GM12878 (cell line): Measurements from ENCODE around the gene GAS2L2. TPM values are rescaled to one million over a fixed set of nuclear protein-coding genes. Genes with fewer than 3 reads are reported as not detected.

ENCODE experiments used
- ATAC-seq: fragments of 200-7000 bp; cut with Tn5 transposase; 3 replicates; pipeline ENCODE4 v1.9.1; 2020; ENCODE audit warnings: mild to moderate bottlenecking, moderate library complexity
- BruUV-seq: library from RNA; stranded (reverse); fragments of 400-500 nt; replicated peaks from 2 replicates; lab custom pipeline; 2021; lab: Mats Ljungman, UMichigan
- CTCF ChIA-PET: fragments of 300-600 bp; sonication (Branson Sonifier 250); formaldehyde crosslinking; extraction: SDS; loops from one replicate; lab custom pipeline; 2021; ENCODE audit warnings: inconsistent platforms; lab: Yijun Ruan, JAX
- POLR2A ChIA-PET: fragments of 350-600 bp; formaldehyde crosslinking; extraction: SDS; loops from one replicate; lab custom pipeline; 2021; ENCODE audit warnings: inconsistent platforms; lab: Charles Lee
- RAD21 ChIA-PET: fragments of 300-600 bp; sonication (Branson Sonifier 250); formaldehyde crosslinking; loops from one replicate; lab custom pipeline; 2023; ENCODE audit warnings: antibody characterized with exemption; ENCODE audit not compliant: unreplicated experiment; lab: Charles Lee
- SMC1A ChIA-PET: fragments of 300-600 bp; sonication (Branson Sonifier 250); formaldehyde crosslinking; loops from one replicate; lab custom pipeline; 2023; ENCODE audit not compliant: unreplicated experiment, uncharacterized antibody; lab: Charles Lee
- DNase-seq: peaks from one replicate; pipeline ENCODE4 v3.0.0-alpha.2; 2011; ENCODE audit warnings: low read depth, low spot score
- FAIRE-seq: peaks from 3 replicates; lab custom pipeline; 2011; peaks lifted over from hg19 to GRCh38; lab: Jason Lieb, UNC
- H2AFZ ChIP-seq: 2 replicates; pipeline ENCODE4 v1.6.0; 2011; ENCODE audit warnings: low read depth, low read length, control low read depth; ENCODE audit not compliant: control insufficient read depth
- H3K27ac ChIP-seq: 2 replicates; pipeline ENCODE4 v1.5.1; 2011; ENCODE audit warnings: control low read depth; ENCODE audit not compliant: control insufficient read depth, insufficient read depth
- H3K27me3 ChIP-seq, 2 experiments: replicated peaks in 1 of 2; 2 replicates each; pipeline versions ENCODE4 v1.6.0 to v1.6.1; 2011; ENCODE audit warnings: low read length in 1 of 2; ENCODE audit not compliant: control insufficient read depth in 2 of 2, insufficient read depth in 2 of 2
- H3K36me3 ChIP-seq, 2 experiments: 2 replicates each; pipeline ENCODE4 v1.5.1; 2011; ENCODE audit warnings: low read length in 1 of 2; ENCODE audit not compliant: control insufficient read depth in 2 of 2, insufficient read depth in 2 of 2
- H3K4me1 ChIP-seq: 2 replicates; pipeline ENCODE4 v1.6.1; 2011; ENCODE audit warnings: mild to moderate bottlenecking, low read length, moderate library complexity, mixed read lengths; ENCODE audit not compliant: control insufficient read depth, insufficient read depth
- H3K4me2 ChIP-seq: 2 replicates; pipeline ENCODE4 v1.6.0; 2011; ENCODE audit warnings: control low read depth; ENCODE audit not compliant: control insufficient read depth, insufficient read depth
- H3K4me3 ChIP-seq: fragments of 200-600 bp; sonication (generic); 2 replicates; pipeline ENCODE4 v1.5.1; 2016
- H3K79me2 ChIP-seq: 2 replicates; pipeline ENCODE4 v1.6.0; 2011; ENCODE audit warnings: low read length; ENCODE audit not compliant: control insufficient read depth, insufficient read depth
- H3K9ac ChIP-seq: 2 replicates; pipeline ENCODE4 v1.8.0; 2011; ENCODE audit warnings: low read length, control low read depth, mixed read lengths; ENCODE audit not compliant: control insufficient read depth, insufficient read depth
- H3K9me3 ChIP-seq: replicated peaks from 3 replicates; pipeline ENCODE4 v1.5.1; 2011; ENCODE audit warnings: mild to moderate bottlenecking, low read length; ENCODE audit not compliant: control insufficient read depth, insufficient read depth
- H4K20me1 ChIP-seq: 2 replicates; pipeline ENCODE4 v1.6.0; 2011; ENCODE audit not compliant: control insufficient read depth, insufficient read depth
- GABPA ChIP-seq: IDR thresholded peaks from 2 replicates; pipeline ENCODE4 v1.6.1; 2014; ENCODE audit warnings: antibody characterized with exemption, low read depth, mild to moderate bottlenecking, inconsistent platforms
- JUND ChIP-seq: IDR thresholded peaks from 2 replicates; pipeline ENCODE4 v1.6.1; 2012; ENCODE audit warnings: low read depth, mild to moderate bottlenecking, low read length, improper control_type of control experiment, moderate library complexity
- MYC ChIP-seq: IDR thresholded peaks from 2 replicates; pipeline ENCODE4 v1.6.1; 2011; ENCODE audit warnings: mild to moderate bottlenecking, low read length, moderate library complexity, inconsistent platforms; ENCODE audit not compliant: insufficient read depth, insufficient replicate concordance, insufficient read length, severe bottlenecking
- NR2C1 ChIP-seq: fragments of 450-650 bp; IDR thresholded peaks from 2 replicates; pipeline ENCODE4 v1.6.1; 2017; ENCODE audit warnings: antibody characterized with exemption, mild to moderate bottlenecking, moderate library complexity
- POLR2AphosphoS5 ChIP-seq: IDR thresholded peaks from 2 replicates; pipeline ENCODE4 v1.6.1; 2011; ENCODE audit warnings: mild to moderate bottlenecking, low read length, inconsistent platforms
- RCOR1 ChIP-seq: conservative IDR thresholded peaks from 2 replicates; pipeline ENCODE4 v1.6.1; 2012; ENCODE audit warnings: low read depth, low read length, improper control_type of control experiment
- SIX5 ChIP-seq: IDR thresholded peaks from 2 replicates; pipeline ENCODE4 v1.6.1; 2011; ENCODE audit warnings: mild to moderate bottlenecking, low read depth, low read length, moderate library complexity; ENCODE audit not compliant: severe bottlenecking
- USF2 ChIP-seq: IDR thresholded peaks from 2 replicates; pipeline ENCODE4 v1.6.1; 2011; ENCODE audit warnings: low read depth, low read length, improper control_type of control experiment, borderline replicate concordance
- WGBS: methylation state at CpG from one replicate; pipeline ENCODE4 v1.1.6; 2016; ENCODE audit warnings: low lambda C conversion rate; ENCODE audit not compliant: insufficient replicate concordance, insufficient coverage; ENCODE audit errors: missing lambda C conversion rate; 5-methylcytosine and 5-hydroxymethylcytosine counted together
- in situ Hi-C: fragments of 300-500 bp; cut with MboI; formaldehyde crosslinking; loops from 9 replicates; pipeline ENCODE4 v1.14.3; 2018; ENCODE audit warnings: mixed read lengths
- intact Hi-C: fragments of 100-400 bp; cut with micrococcal nuclease; formaldehyde crosslinking; loops from one replicate; pipeline ENCODE4 v1.14.2; 2022; ENCODE audit not compliant: unreplicated experiment
- polyA plus RNA-seq, 11 experiments: library from polyadenylated mRNA; depleted of rRNA in 4 of 11; unstranded in 6 of 11; stranded (reverse) in 5 of 11; fragments of >200 nt; fragmentation: Nextera tagmentation in 4 of 11; fragmentation: Illumina TruSeq in 1 of 11; extraction: Ambion mirVana in 4 of 11; extraction: Trizol in 1 of 11; gene quantifications; 1 replicate in 1 of 11; 2 replicates in 10 of 11; pipeline versions ENCODE4 v1.2.1 to v1.2.3, GENCODE V29; 2011 to 2016; ENCODE audit warnings: inconsistent platforms in 2 of 11, missing spikeins in 2 of 11, low read depth in 1 of 11
- total RNA-seq, 4 experiments: library from RNA; depleted of rRNA in 3 of 4; stranded (reverse); fragments of >200 nt in 3 of 4; fragmentation: Illumina TruSeq in 1 of 4; extraction: Trizol in 1 of 4; gene quantifications; 2 replicates each; pipeline versions ENCODE4 v1.2.1 to v1.2.3, GENCODE V29; 2013 to 2021
- TF ChIP-seq, protein P1 (sequence below), 3 experiments: IDR thresholded peaks in 2 of 3; conservative IDR thresholded peaks in 1 of 3; 2 replicates each; pipeline ENCODE4 v1.5.1; 2011; ENCODE audit warnings: low read depth in 3 of 3, low read length in 3 of 3, mild to moderate bottlenecking in 3 of 3, control low read depth in 2 of 3, moderate library complexity in 2 of 3, inconsistent platforms in 1 of 3, mixed read lengths in 1 of 3; ENCODE audit not compliant: control insufficient read depth in 2 of 3, insufficient read depth in 1 of 3; ENCODE audit errors: extremely low read depth in 1 of 3
- TF ChIP-seq, protein P2 (sequence below): IDR thresholded peaks from 2 replicates; pipeline ENCODE4 v1.6.1; 2011; ENCODE audit warnings: borderline replicate concordance, low read depth, mild to moderate bottlenecking, moderate library complexity, low read length; ENCODE audit not compliant: insufficient read depth, poor library complexity, severe bottlenecking

The GAS2L2 gene
- total and polyA plus RNA-seq, 10 of the 15 experiments (the other 5 are each of a cell fraction or from before 2014, with no cell fraction given): 0.01 TPM; not detected in 9

- TF ChIP-seq, protein P1, sequence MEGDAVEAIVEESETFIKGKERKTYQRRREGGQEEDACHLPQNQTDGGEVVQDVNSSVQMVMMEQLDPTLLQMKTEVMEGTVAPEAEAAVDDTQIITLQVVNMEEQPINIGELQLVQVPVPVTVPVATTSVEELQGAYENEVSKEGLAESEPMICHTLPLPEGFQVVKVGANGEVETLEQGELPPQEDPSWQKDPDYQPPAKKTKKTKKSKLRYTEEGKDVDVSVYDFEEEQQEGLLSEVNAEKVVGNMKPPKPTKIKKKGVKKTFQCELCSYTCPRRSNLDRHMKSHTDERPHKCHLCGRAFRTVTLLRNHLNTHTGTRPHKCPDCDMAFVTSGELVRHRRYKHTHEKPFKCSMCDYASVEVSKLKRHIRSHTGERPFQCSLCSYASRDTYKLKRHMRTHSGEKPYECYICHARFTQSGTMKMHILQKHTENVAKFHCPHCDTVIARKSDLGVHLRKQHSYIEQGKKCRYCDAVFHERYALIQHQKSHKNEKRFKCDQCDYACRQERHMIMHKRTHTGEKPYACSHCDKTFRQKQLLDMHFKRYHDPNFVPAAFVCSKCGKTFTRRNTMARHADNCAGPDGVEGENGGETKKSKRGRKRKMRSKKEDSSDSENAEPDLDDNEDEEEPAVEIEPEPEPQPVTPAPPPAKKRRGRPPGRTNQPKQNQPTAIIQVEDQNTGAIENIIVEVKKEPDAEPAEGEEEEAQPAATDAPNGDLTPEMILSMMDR (IDR thresholded peaks at IDR 0.05 in 2 of 3, conservative IDR thresholded peaks at IDR 0.05 in 1 of 3; ENCODE audit: control insufficient read depth in 2 of 3, extremely low read depth in 1 of 3, insufficient read depth in 1 of 3, low read depth in 3 of 3, low read length in 3 of 3): no peak
- TF ChIP-seq GABPA (no peak), USF2 (no peak), RCOR1 (no peak), POLR2AphosphoS5 (no peak)
These were observed 8.6 kb upstream of the GAS2L2 start (continued) for GRCh38 chr17:35761601-35762000.

GRCh38 chr17:35760587-35760986, 7.5 kb upstream of the GAS2L2 start, which contains the start of gene C17orf50:
Gene C17orf50 (plus strand): TSS chr17:35760887. CDS start chr17:35760942, 55 bp downstream.
- WGBS: 32% methylated on average over 1 of the region's 1 CpG
- no peak for FAIRE-seq
- TF ChIP-seq SIX5: no peak
- no peak for TF ChIP-seq MYC
- no peak for TF ChIP-seq NR2C1
- TF ChIP-seq JUND: no peak
- TF ChIP-seq, protein P2, sequence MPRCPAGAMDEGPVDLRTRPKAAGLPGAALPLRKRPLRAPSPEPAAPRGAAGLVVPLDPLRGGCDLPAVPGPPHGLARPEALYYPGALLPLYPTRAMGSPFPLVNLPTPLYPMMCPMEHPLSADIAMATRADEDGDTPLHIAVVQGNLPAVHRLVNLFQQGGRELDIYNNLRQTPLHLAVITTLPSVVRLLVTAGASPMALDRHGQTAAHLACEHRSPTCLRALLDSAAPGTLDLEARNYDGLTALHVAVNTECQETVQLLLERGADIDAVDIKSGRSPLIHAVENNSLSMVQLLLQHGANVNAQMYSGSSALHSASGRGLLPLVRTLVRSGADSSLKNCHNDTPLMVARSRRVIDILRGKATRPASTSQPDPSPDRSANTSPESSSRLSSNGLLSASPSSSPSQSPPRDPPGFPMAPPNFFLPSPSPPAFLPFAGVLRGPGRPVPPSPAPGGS: no peak
- no peak for TF ChIP-seq USF2

More at GRCh38 chr17:35760587-35760986, 7.5 kb upstream of the GAS2L2 start, which contains the start of gene C17orf50:
- Histone ChIP-seq H3K36me3 (no peaks in the 10 kb centered on the region), H3K4me3 (no peak within 1 kb of the TSS), H3K9ac (no peak within 1 kb of the TSS), H4K20me1 (no peaks in the 10 kb centered on the region), H3K79me2 (no peaks in the 10 kb centered on the region), H3K4me2 (no peak within 1 kb of the TSS), H3K4me1 (peaks cover 5% of the 10 kb centered on the region), H3K9me3 (no peaks in the 10 kb centered on the region), H3K27ac (no peak within 1 kb of the TSS), H3K27me3 (no peaks in the 10 kb centered on the region; a peak in 3 of 4 replicates), H2AFZ (no peak within 1 kb of the TSS)
- CTCF ChIA-PET: interaction anchor here (0.6 to 8.3 kb wide), 4 partner anchors 12 to 389 kb away, joined by 3 to 220 read pairs (median 3); partner anchors contain the start of genes MMP28 and TAF15
- POLR2A ChIA-PET: no interaction called here
- BruUV-seq: no TSS peak
- no peak for ATAC-seq
- RAD21 ChIA-PET: interaction anchor here (0.6 to 0.9 kb wide), 2 partner anchors 26 to 45 kb away, joined by 3 to 4 read pairs; no protein-coding TSS in a partner anchor
- no peak for DNase-seq
- intact Hi-C loops: no loop called here
- in situ Hi-C loops: no loop called here
- SMC1A ChIA-PET: interaction anchor here (1.9 kb wide), 1 partner anchor 51 kb away, joined by 6 read pairs; no protein-coding TSS in a partner anchor
